Left ventricle myocardium superior (tissue), 1 donor: ENCODE measurements around the gene SRPK2. TPM values are rescaled to one million over a fixed set of nuclear protein-coding genes. Genes with fewer than 3 reads are reported as not detected.
A peak's percentile ranks its signal among the peaks of the same experiment; 100 is the strongest.

Experiments used
- ATAC-seq: fragments of 200-7000 bp; cut with Tn5 transposase; one replicate; pipeline ENCODE4 v1.9.1; 2020; ENCODE audit warnings: mild to moderate bottlenecking, moderate library complexity
- DNase-seq: peaks from one replicate; pipeline ENCODE4 v3.0.0-alpha.2; 2020
- intact Hi-C: fragments of 100-400 bp; cut with micrococcal nuclease; formaldehyde crosslinking; loops from one replicate; pipeline ENCODE4 v1.11.0; 2022
- total RNA-seq: library from RNA; stranded (reverse); fragmentation: NEBNext Ultra II Directional; extraction: Animal tissue kit (Norgen Biotek cat#: 25700); gene quantifications from one replicate; pipeline ENCODE4 v1.2.1, GENCODE V29; 2021
- donor health status: DM: no; HTN: yes; CAD: no; lungs with severe emphysema.

SRPK2 gene
- total RNA-seq, 1 donor from 2014 or later = 29.1 TPM

GRCh38 chr7:105131033-105131656 is 257.6 kb downstream of the SRPK2 start:
- intact Hi-C loops = no loop called here

GRCh38 chr7:105130580-105130979 is 258.1 kb downstream of the SRPK2 start:
- no peak for ATAC-seq
- intact Hi-C loops = no loop called here
- DNase-seq = no peak

More at GRCh38 chr7:105131033-105131656, 257.6 kb downstream of the SRPK2 start:
- DNase-seq (no peak), ATAC-seq (no peak)

- ATAC-seq = peak; percentile 77
- intact Hi-C loops = no loop called here
- no peak for DNase-seq
These were observed 258.7 kb downstream of the SRPK2 start for GRCh38 chr7:105130048-105130447.

- DNase-seq (no peak), ATAC-seq (peak; percentile 69)
- intact Hi-C loops = no loop called here
These were observed 261.5 kb downstream of the SRPK2 start for GRCh38 chr7:105127179-105127578.

GRCh38 chr7:105126436-105126975 is 262.2 kb downstream of the SRPK2 start:
- intact Hi-C loops = no loop called here
- ATAC-seq = peak; percentile 36
- no peak for DNase-seq

GRCh38 chr7:105125745-105126144 is 263.0 kb downstream of the SRPK2 start:
- no peak for ATAC-seq
- intact Hi-C loops = no loop called here
- no peak for DNase-seq

- ATAC-seq (no peak), DNase-seq (no peak)
- intact Hi-C loops = no loop called here
These were observed 266.1 kb downstream of the SRPK2 start for GRCh38 chr7:105122619-105123018.

GRCh38 chr7:105118612-105119600 is 269.8 kb downstream of the SRPK2 start:
- ATAC-seq (no peak), DNase-seq (no peak)
- intact Hi-C loops = no loop called here

- no peak for DNase-seq
- intact Hi-C loops = no loop called here
- ATAC-seq = peak; percentile 47
These were observed 276.0 kb downstream of the SRPK2 start for GRCh38 chr7:105112440-105113418.

- no peak for ATAC-seq
- no peak for DNase-seq
- intact Hi-C loops = no loop called here
These were observed 281.3 kb downstream of the SRPK2 start for GRCh38 chr7:105107458-105107857.

- DNase-seq (no peak), ATAC-seq (no peak)
- intact Hi-C loops = no loop called here
These were observed 282.2 kb downstream of the SRPK2 start for GRCh38 chr7:105106473-105106872.

GRCh38 chr7:105105579-105105978 is 283.1 kb downstream of the SRPK2 start:
- ATAC-seq = no peak
- DNase-seq = no peak
- intact Hi-C loops = no loop called here

- ATAC-seq = no peak
- intact Hi-C loops = no loop called here
- DNase-seq = no peak
These were observed 286.0 kb downstream of the SRPK2 start for GRCh38 chr7:105102557-105103352.

- ATAC-seq = no peak
- intact Hi-C loops = no loop called here
- DNase-seq = no peak
These were observed 286.9 kb downstream of the SRPK2 start for GRCh38 chr7:105101864-105102263.

GRCh38 chr7:105098863-105099515 is 289.7 kb downstream of the SRPK2 start:
- intact Hi-C loops = no loop called here
- ATAC-seq (no peak), DNase-seq (no peak)

- DNase-seq = no peak
- intact Hi-C loops = no loop called here
- ATAC-seq = peak; percentile 53
These were observed 291.1 kb downstream of the SRPK2 start for GRCh38 chr7:105097619-105098018.

GRCh38 chr7:105096306-105096705 is 292.4 kb downstream of the SRPK2 start:
- no peak for DNase-seq
- no peak for ATAC-seq
- intact Hi-C loops = no loop called here

- intact Hi-C loops = no loop called here
These were observed 293.8 kb downstream of the SRPK2 start for GRCh38 chr7:105094966-105095365.

More at GRCh38 chr7:105094966-105095365, 293.8 kb downstream of the SRPK2 start:
- no peak for ATAC-seq
- no peak for DNase-seq
